Measurements from ENCODE around the gene LTA4H.
"Not testable (repeated sequence)": the region's sequence is repeated elsewhere in the genome, so short reads cannot be mapped to it uniquely, and the experiment has no call there.

LTA4H gene

DNA sequence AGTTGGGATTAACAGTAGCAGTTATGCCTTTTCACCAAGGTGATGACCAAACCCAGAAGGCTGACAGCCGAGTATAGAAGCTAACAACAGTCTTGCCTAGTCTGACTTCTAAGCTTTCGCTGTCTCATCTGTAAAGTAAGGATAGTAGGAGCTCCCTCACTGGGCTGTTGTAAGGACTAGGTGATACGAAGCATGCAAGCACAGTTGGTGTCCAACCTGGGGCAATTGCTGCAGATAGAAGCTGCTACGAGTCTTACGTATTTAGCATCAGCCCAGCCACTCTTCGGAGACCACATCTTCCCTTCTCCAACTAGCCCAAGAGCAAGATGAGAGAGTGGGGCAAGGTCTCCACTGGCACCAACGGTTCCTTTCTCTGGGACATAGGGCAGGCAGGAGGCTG is 45.3 kb downstream of the LTA4H start:
- DNase-seq (ENCODE audit: low spot score): no peak

- DNase-seq (ENCODE audit: low spot score): no peak
Measured at GRCh38 chr12:95989504-95990123, 45.8 kb downstream of the LTA4H start.

DNA sequence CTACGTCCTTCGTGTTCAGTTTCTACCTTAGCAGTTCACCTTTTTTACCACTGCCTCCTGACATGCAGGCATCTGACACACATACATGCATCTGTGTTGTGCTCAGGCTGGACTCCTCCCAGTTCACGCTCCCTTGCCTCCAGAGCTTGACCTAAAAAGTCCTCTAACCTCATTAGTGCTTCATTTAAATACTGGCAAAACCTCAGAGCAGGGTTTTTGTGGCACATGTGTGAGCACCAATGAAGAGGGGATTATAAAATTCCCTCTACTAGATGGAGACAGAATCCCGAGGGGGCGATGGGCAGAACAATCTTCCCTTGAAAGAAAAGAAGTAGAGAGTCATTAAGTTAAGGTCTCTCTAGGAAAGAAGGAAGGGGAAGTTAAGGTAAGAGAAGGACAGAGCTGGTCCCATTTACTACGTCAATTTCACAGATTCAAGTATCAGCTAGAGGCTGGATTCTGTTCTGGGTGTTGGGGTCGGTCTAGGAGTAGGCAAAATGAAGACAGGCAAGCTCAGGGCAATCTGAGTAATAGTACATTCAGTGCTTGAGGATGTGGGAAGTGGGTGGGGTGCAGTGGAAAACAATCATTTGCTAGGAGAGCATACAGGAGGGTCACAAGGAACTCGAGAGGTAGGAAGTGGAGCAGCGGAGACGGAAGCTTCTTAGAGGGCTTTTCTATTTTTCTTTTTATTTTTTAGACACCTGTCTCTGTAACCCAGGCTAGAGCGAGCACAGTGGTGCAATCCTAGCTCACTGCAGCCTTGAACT is 46.7 kb downstream of the LTA4H start:
- DNase-seq (ENCODE audit: low spot score): no peak

- no peak for DNase-seq (ENCODE audit: low spot score)
Measured at GRCh38 chr12:95986635-95987570, 48.5 kb downstream of the LTA4H start.

DNA sequence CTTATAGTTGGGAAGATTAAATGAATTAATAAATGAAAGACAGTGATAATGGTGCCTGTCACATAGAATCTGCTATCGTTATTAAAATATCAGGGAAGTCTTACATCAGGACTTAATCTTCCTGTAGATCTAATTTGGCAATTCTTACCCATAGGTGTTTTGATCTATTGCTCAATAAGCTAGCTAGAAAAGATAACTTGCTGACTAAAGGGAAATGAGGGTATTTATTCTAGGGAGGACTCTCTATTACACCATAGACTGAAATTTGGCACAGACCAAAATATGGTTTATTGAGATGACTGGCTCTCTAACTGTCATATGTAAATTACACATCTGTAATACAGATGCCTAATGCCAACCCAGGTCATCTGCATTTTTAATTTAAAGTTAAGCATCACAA is 50.7 kb downstream of the LTA4H start:
- no peak for DNase-seq (ENCODE audit: low spot score)

GRCh38 chr12:95982602-95983001 is 52.8 kb downstream of the LTA4H start:
- DNase-seq (ENCODE audit: low spot score): no peak

GRCh38 chr12:95980437-95980836 is 55.0 kb downstream of the LTA4H start:
- no peak for DNase-seq (ENCODE audit: low spot score)

DNA sequence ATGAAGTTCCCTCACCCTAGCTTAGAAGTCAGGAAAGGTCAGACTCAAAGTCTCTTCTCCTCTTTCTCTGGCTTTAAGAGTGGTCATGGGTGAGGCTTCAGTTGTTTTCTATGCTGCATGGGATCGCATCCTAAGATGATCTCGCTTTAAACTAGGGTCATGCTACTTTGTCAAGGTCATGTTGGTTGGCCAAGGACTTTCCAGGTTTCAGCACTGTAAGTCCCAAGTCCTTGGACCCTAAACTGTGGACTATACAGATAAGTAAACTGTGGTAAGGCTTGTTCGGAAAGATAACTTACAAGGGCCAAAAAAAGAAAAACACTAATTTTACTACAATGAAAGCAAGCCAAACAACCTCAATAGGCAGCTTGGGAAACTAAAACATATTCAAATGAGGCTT is 56.6 kb downstream of the LTA4H start:
- DNase-seq (ENCODE audit: low spot score): no peak

DNA sequence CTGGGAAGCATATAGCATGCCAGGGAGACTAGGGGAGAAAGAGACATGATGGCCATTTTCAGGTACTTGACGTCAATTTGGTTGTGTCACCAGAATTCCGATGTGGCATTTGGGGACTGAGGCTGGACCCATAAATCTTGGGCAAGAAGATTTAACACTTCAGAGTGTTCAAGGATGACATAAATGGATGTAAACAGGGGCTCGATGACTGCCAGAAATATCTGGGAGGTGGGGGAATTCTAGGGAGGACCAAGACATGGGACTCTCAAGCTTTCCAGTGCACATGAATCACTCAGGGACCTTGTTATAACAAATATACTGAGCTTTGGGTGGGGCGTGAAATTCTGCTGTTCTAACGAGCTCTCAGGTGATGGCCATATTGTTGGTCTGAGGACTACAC is 57.0 kb downstream of the LTA4H start:
- no peak for DNase-seq (ENCODE audit: low spot score)

- DNase-seq (ENCODE audit: low spot score): no peak
Measured at GRCh38 chr12:95977764-95978305, 57.6 kb downstream of the LTA4H start.

DNA sequence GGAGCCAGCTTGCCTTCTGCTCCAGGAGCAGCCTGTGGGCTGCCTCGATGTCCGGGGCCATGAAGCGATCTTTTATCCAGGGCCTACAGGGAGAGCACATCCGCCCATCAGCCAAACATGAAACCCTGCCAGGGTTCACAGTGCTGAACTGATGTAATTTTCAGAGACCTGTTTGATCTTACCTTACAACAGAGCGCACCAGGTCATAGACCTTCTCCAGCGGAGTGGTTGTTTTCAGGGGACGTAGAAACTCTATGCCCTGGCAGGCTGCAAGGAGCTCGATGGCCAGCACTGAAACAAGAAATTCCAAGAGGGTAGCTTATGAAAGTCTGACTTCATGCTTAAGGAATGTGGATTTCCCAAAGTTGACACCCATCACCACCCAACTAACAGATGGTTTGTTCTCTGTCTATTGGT is 59.0 kb downstream of the LTA4H start:
- no peak for DNase-seq (ENCODE audit: low spot score)

- no peak for DNase-seq (ENCODE audit: low spot score)
Measured at GRCh38 chr12:95975491-95975890, 59.9 kb downstream of the LTA4H start.

DNA sequence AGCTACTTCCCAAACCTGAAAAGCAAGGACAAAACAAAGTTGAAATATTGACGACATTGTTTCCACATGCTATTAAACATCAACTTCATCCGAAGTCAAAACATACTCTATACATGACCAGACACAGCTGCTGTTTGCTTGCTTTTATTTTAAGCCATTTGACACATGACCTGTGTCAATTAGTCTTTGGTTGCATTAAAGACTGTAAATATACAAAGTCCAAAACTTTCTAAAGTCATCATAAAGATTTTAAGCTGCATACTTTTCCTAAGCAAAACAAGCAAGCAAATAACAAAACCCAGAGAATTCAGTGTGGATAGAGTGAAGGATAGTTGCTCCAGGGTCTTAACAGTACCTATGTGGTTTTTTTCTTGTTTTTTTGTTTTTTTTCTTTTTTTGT is 61.0 kb downstream of the LTA4H start:
- no peak for DNase-seq (ENCODE audit: low spot score)

GRCh38 chr12:95972832-95973456 is 62.4 kb downstream of the LTA4H start:
- no peak for DNase-seq (ENCODE audit: low spot score)

- DNase-seq (ENCODE audit: low spot score): no peak
Measured at GRCh38 chr12:95970905-95971304, 64.5 kb downstream of the LTA4H start.

GRCh38 chr12:95969116-95969515 is 66.3 kb downstream of the LTA4H start:
- not testable (repeated sequence) for DNase-seq (ENCODE audit: low spot score)

DNA sequence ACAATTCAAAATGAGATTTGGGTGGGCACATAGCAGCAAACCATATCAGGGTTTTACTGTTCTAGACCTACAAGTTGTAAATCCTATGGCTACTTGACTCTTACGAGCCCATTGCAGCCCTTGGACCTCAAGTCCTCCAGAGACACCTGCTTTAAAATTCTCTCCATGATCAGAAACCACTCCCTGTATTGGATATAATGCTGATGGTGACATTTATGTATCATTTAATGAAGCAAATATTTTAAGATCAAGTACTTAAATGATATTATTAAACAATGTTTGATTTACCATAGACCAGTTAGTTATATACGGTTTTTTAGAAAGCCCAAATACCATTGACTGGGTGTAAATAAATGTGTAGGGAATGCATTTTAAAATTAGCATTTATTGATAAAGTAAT is 68.1 kb downstream of the LTA4H start:
- DNase-seq (ENCODE audit: low spot score): no peak

- DNase-seq (ENCODE audit: low spot score): no peak
Measured at GRCh38 chr12:95966287-95966870, 69.0 kb downstream of the LTA4H start.

DNA sequence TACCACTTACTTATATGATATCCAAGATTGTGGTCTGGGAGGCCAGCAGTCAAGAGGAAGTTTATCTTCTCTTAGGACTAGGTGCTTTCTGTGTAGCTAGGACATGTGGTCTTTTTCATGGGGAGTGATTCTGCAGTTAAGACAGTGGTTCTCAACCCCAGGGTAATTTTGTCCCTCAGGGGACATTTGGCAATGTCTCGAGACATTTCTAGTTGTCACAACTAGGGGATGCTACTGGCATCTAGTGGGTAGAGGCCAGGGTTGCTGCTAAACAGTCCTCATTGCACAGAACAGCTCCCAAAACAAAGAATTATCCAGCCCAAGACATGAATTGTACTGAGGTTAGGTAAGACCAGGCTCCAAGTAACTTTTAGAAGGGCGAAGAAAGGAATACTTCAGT is 72.3 kb downstream of the LTA4H start:
- no peak for DNase-seq (ENCODE audit: low spot score)

DNA sequence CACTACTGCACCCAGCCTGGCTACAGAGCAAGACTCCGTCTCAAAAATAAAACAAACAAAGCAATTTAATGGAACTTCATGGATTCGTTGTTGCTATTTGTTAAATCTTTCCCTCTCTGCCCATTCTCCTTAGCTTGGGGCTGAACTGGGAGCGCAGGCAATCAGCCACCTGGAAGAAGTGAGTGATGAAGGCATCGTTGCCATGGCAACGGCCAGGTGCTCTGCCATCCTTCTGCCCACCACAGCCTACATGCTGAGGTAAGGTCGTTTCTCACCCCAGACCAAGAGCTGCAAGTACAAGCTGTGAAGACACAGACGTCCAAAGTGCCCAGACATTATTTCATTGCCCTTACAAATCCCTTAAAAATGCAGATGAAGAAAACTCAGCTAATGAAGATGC is 73.2 kb downstream of the LTA4H start:
- no peak for DNase-seq (ENCODE audit: low spot score)

- no peak for DNase-seq (ENCODE audit: low spot score)
Measured at GRCh38 chr12:95960241-95960640, 75.1 kb downstream of the LTA4H start.

DNA sequence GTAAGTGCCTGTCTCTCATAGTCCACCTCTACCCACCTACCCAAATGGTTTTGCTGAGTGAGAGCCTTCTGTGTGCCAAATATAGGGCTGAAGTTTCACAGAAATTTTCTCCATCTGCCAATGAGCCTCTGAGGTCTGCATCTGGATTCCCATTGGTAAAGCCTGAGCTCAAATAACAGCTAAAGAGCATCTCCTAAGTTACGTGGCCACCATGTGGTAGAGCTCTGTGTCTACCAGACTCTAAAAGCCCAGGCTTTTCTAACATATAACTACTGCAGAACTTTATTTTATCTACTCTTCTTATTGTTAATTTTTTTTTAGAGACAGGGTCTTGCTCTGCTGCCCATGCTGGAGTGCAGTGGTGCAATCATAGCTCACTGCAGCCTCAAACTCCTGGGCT is 76.3 kb downstream of the LTA4H start:
- DNase-seq (ENCODE audit: low spot score): no peak
